ENCODE results near the gene CHSY3.

Gene CHSY3

DNA sequence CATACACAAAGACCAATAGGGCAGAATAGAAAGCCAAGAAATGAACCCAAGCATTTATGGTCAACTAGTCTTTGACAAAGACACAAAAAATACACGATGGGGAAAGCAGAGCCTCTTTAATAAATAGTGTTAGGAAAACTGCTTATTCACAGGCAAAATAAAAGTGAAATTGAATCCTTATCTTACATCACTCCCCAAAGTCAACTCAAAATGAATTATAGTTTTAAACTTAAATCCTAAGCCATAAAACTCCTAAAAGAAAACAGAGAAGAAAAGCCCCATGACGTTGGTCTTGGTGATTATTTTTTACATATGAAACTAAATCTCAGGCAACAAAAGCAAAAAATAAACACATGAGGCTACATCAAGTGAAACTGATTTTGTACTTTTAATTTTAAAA is 46.8 kb downstream of the CHSY3 start:
- DNase-seq = no peak

- DNase-seq = no peak
These were observed 54.3 kb downstream of the CHSY3 start for GRCh38 chr5:129958581-129958980.

- DNase-seq = no peak
These were observed 56.6 kb downstream of the CHSY3 start for GRCh38 chr5:129960831-129961230.

DNA sequence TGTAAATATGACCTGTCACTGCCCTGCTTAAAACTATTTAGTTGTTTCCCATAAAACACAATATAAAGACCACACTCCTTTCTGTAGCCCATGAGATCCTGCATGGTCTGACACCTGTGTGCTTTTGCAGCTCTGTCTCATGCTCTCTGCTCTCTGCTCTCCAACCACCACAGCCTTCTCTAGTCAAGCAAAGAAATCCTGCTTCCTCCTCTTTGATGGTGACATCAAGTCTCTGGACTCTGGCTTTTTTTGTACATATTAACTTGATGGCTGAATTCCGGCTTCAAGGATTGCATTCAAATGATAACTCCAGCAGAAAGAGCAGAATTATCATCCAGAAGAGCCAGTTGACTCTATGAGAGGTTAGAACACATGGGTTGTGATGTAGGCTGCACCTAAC is 58.2 kb downstream of the CHSY3 start:
- DNase-seq = no peak

GRCh38 chr5:129963359-129963758 is 59.1 kb downstream of the CHSY3 start:
- DNase-seq = no peak

GRCh38 chr5:129966071-129966470 is 61.8 kb downstream of the CHSY3 start:
- no peak for DNase-seq

DNA sequence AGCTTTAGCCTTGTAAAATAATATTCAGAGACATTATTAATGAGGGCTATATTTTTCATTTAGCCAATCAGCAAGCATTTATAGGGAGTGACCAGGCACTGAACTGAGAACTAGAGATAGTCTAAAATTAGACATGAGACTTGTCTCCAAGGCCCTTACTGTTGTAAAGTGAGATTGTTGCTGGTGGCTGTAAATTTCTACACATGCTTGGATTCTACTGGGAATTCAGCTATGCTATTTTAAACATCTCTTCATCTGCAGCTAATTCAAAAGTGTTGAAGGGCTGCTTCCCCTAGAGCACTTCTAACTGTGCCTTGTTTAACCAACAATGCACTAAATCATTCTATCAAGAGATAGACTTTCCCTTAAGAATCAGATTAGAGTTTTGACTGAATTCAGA is 67.4 kb downstream of the CHSY3 start:
- no peak for DNase-seq

GRCh38 chr5:129972465-129973141 is 68.3 kb downstream of the CHSY3 start:
- no peak for DNase-seq

- no peak for DNase-seq
These were observed 69.6 kb downstream of the CHSY3 start for GRCh38 chr5:129973716-129974426.

GRCh38 chr5:129977810-129978209 is 73.5 kb downstream of the CHSY3 start:
- DNase-seq = no peak

- no peak for DNase-seq
These were observed 74.0 kb downstream of the CHSY3 start for GRCh38 chr5:129978270-129978669.

- no peak for DNase-seq
These were observed 84.2 kb downstream of the CHSY3 start for GRCh38 chr5:129988453-129988852.

DNA sequence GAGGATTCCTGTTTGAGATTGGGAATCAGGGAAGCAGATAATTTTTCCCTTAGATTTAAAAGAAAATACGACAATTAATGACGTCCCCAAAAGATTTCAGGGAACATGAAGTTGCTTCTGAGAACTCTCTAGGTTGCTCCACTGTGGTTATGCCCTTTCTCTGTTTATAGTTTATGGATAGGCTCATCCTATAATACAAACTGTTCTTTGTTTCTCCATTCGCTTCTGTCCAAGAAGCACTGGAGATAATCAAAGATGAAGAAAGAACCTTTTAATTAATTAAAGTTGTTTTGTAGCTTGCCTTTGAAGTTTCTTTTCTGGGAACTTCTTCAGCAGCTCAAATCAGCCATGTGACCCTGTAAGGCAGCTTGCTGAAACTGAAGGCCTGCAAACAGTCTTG is 87.5 kb downstream of the CHSY3 start:
- no peak for DNase-seq

GRCh38 chr5:129996896-129997295 is 92.6 kb downstream of the CHSY3 start:
- DNase-seq = no peak

- DNase-seq = no peak
These were observed 96.2 kb downstream of the CHSY3 start for GRCh38 chr5:130000460-130000859.

GRCh38 chr5:130002183-130002582 is 97.9 kb downstream of the CHSY3 start:
- no peak for DNase-seq

DNA sequence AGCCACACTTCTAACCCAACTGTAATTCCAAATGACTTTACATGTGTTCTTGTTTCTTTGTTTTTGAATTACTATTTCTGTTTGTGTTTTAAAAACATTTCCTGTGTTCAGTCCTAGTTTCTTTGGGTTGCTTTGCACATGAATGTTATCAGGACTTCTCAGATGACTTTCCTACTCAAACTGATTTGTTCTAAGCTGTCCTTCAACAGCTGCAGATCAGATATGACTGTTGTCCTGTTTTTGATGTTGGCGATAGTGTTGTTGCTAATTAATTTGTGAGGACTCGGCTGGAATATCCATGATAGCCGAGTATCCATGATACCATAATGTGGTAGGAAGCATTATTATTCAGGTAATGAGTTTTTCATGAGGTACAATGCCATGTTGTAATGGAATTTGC is 98.6 kb downstream of the CHSY3 start:
- no peak for DNase-seq

DNA sequence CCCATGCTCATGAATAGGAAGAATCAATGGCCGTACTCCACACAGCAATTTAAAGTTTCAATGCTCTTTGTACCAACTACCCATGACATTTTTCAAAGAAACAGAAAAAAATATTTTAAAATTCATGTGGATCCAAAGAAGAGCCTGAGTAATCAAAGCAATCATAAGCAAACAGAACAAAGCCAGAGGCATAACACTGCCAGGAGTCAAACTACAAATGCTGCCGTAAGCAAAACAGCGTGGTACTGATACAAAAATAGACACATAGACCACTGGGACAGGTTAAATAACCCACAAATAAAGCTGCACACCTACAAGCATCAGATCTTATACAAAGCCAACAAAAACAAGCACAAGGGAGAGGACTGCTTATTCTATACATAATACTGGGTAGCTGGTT is 107.7 kb downstream of the CHSY3 start:
- no peak for DNase-seq

DNA sequence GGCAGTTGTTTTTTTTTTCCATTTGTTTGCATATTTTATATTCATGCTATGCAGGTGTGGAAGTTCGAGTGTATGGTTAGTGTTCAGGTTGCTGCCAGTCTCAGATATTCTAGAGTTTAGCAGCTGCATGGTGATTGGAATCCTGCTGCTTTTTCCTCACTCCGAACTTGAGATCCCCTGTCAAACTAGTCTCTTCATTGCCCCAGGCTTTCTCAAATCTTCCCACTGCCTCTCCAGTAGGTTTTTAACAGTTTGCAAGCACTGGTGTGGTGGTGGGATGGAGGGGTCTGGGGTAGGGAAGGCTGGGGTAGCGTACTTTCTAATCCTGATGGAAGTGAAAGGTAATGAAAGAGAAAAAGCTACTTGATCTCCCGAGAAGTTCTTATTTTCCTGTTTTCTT is 112.9 kb downstream of the CHSY3 start:
- DNase-seq = no peak

GRCh38 chr5:130018641-130019040 is 114.4 kb downstream of the CHSY3 start:
- no peak for DNase-seq

GRCh38 chr5:130021000-130021399 is 116.7 kb downstream of the CHSY3 start:
- no peak for DNase-seq

GRCh38 chr5:130021876-130022275 is 117.6 kb downstream of the CHSY3 start:
- no peak for DNase-seq

GRCh38 chr5:130023604-130024003 is 119.3 kb downstream of the CHSY3 start:
- DNase-seq = no peak

- no peak for DNase-seq
These were observed 119.7 kb downstream of the CHSY3 start for GRCh38 chr5:130024006-130024405.

GRCh38 chr5:130025511-130025910 is 121.2 kb downstream of the CHSY3 start:
- DNase-seq = no peak

Measured in effector CD8-positive, alpha-beta T cell (primary cell).